Tibial nerve (tissue), 3 donors: Measurements from ENCODE around the gene CACNA2D2.

Experiments
- CTCF ChIP-seq, 5 experiments: fragments of 200-600 bp in 3 of 5; fragments of 450-650 bp in 2 of 5; sonication (generic) in 3 of 5; IDR thresholded peaks; one replicate each; pipeline ENCODE4 v1.5.1; 2016 to 2019; ENCODE audit warnings: antibody characterized with exemption in 5 of 5, mild to moderate bottlenecking in 3 of 5, moderate library complexity in 2 of 5
- POLR2A ChIP-seq, 2 donors: fragments of 450-650 bp; IDR thresholded peaks; one replicate each; pipeline ENCODE4 v1.6.1; 2017; ENCODE audit warnings: antibody characterized with exemption in 2 of 2, mild to moderate bottlenecking in 2 of 2, moderate library complexity in 2 of 2

DNA sequence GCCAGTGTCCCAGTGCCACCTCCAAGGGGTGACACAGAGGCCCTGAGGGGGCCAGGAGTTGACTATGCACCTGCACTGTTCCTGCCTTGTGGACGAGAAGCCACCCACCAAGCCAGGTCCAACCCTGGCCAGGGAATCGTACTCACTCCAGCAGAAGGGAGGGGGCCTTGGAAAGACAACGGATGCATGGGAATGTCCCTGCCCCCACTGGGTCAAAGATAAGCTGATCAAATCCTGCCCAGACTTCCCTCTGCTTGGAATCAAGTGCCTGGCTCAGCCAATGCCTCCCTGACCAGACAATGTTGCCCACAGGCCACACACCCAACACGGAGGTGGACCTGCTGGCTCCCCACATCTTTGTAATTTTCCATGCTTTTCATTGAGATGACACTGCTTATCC is 23.9 kb downstream of the CACNA2D2 start:
- TF ChIP-seq POLR2A (IDR thresholded peaks at IDR 0.05) (no peak), CTCF (IDR thresholded peaks at IDR 0.05) (no peak)
